D721Med (cell line): Measurements from ENCODE around the gene ATP4A.
A peak's percentile ranks its signal among the peaks of the same experiment; 100 is the strongest.

Experiments used
- DNase-seq: peaks from one replicate; pipeline ENCODE4 v3.0.0; 2011; ENCODE audit warnings: low spot score; ENCODE audit not compliant: insufficient read length
- FAIRE-seq: peaks from 2 replicates; lab custom pipeline; 2011; peaks lifted over from hg19 to GRCh38; lab: Jason Lieb, UNC
- TF ChIP-seq, protein P1 (sequence below): IDR thresholded peaks from 2 replicates; pipeline ENCODE4 v1.5.1; 2012; ENCODE audit warnings: mild to moderate bottlenecking, control low read depth; ENCODE audit not compliant: insufficient read depth; ENCODE audit errors: missing control alignments

The ATP4A gene

DNA sequence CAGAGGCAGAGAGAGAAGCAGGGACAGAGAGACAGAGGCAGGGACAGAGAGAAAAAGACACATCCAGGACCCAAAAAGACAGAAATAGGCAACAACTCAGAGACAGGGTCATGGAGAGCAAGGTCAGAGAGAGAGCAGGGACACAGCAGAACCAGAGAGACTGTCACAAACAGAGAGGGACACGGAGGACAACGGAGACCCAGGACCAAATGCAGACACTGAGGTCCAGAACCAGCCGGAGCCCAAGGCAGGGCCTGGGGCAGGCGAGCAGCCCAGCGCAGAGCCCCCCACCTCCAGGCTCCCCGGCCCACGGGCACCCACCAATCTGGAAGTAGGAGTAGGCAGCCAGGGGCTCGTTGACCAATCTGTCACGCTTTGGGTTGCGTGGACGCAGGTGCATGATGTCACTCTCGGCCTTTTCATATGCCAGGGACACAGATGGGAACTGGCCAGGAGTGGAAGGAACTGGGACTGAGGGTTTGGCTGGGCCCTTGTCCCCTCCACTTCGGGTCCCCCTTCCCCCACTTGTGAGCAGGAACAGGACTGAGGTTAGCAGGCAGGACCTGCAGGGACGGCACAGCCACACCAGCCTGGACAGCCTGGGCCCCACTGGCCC, 10.0 kb downstream of the ATP4A start:
- DNase-seq (no peak), FAIRE-seq (no peak)
- TF ChIP-seq, protein P1, sequence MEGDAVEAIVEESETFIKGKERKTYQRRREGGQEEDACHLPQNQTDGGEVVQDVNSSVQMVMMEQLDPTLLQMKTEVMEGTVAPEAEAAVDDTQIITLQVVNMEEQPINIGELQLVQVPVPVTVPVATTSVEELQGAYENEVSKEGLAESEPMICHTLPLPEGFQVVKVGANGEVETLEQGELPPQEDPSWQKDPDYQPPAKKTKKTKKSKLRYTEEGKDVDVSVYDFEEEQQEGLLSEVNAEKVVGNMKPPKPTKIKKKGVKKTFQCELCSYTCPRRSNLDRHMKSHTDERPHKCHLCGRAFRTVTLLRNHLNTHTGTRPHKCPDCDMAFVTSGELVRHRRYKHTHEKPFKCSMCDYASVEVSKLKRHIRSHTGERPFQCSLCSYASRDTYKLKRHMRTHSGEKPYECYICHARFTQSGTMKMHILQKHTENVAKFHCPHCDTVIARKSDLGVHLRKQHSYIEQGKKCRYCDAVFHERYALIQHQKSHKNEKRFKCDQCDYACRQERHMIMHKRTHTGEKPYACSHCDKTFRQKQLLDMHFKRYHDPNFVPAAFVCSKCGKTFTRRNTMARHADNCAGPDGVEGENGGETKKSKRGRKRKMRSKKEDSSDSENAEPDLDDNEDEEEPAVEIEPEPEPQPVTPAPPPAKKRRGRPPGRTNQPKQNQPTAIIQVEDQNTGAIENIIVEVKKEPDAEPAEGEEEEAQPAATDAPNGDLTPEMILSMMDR, result no peak

- FAIRE-seq (no peak), DNase-seq (no peak)
- TF ChIP-seq, protein P1, result no peak
Measured at GRCh38 chr19:35552534-35553384, 10.7 kb downstream of the ATP4A start.

DNA sequence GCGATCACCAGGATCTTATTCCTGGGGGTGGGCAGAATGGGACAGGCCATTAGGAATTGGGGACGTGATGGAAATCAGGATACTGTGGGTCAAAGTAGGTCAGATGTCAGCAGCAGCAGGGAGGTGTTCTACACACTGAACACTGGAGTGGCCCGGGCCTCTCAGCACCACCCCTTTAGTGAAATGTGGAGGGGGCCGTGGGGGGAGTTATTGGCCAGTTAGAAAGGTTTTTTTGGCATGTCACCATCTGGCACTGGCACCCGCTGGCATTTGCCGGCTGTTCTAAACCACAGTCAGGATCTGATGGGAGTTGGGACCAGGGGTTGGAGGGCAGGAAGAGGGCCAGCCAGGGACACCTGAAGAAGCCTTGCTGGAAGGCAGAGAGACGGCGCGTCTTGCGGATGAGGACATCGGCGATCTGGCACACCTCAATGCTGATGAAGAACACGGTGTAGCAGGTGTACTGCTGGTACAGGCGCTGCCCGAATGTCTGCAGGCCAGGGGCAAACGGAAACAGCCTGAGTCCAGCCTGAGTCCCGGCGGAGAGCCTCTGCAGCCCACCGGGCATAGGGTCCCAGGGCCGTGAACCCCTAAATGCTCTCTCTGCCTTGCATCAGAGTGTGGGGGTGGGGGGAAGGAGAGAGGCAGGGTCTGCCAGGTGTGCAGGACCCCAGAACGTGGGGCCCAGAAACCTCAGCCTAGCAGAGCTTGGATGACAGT, 12.2 kb downstream of the ATP4A start:
- FAIRE-seq, result no peak
- TF ChIP-seq, protein P1, result no peak
- DNase-seq, result no peak

DNA sequence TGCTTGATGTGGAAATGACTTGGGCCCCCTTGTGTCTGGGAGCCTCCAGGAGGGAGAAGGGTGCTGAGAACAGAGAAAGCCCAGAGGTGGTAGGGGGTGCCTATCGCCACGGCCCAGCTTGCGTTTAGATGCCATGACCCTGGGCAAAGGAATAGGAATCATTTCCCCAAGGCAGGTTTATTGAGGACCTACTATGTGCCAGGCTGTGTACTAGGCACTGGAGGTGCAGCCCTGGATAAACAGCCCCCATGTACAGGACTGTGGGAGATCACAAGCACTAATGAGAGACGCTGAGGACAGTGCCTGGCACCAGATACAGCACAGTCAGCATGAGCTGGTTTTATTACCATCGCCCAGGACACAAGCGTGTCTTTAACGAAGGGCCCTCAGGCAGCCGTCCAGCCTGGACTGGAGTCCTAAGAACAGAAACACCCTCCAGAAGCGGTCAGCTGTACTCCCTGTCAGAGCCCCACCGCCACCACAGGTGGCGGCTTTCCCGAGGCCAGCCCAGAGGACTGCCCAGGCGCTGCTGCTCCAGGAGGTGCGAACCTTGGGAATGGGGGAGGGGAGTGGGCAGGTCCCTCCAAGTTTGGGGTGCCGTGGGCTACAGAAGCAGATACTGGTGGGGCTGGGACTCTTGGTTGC, 13.5 kb downstream of the ATP4A start:
- FAIRE-seq (no peak), DNase-seq (no peak)
- TF ChIP-seq, protein P1, result no peak

GRCh38 chr19:35549174-35549788, 14.2 kb downstream of the ATP4A start:
- DNase-seq (peak; percentile 96), FAIRE-seq (no peak)
- TF ChIP-seq, protein P1, result peak; percentile 73

DNA sequence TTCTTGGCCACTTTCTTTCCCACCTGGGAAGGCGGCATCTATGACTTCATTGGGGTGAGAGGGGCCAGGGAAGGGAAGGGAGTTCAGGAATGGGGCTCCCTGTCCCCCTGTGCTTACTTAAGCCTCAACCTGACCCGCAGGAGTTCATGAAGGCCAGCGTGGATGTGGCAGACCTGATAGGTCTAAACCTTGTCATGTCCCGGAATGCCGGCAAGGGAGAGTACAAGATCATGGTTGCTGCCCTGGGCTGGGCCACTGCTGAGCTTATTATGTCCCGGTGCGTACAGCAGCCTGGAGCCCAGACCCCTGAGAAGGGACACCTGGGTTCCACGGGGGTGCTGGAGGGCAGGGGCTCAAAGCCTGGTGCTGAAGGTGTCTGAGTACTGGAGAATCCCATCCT, 16.9 kb downstream of the ATP4A start:
- TF ChIP-seq, protein P1, result no peak
- DNase-seq (no peak), FAIRE-seq (no peak)
